Omental fat pad (tissue), 4 donors: Measurements from ENCODE around the gene ZNF77. TPM values are rescaled to one million over a fixed set of nuclear protein-coding genes. Genes with fewer than 3 reads are reported as not detected.
"Not testable (repeated sequence)": the region's sequence is repeated elsewhere in the genome, so short reads cannot be mapped to it uniquely, and the experiment has no call there.

ENCODE experiments used
- ATAC-seq: fragments of 150-250 bp; one replicate; pipeline ENCODE4 v1.9.1; 2016; ENCODE audit warnings: mild to moderate bottlenecking, moderate library complexity; ENCODE audit not compliant: low FRiP score
- DNase-seq: peaks from one replicate; pipeline ENCODE4 v3.0.0-alpha.2; 2019; ENCODE audit warnings: low spot score
- total RNA-seq, 4 donors: library from RNA; depleted of rRNA; stranded (reverse); fragments of >200 nt; gene quantifications; one replicate each; pipeline ENCODE4 v1.1.0, GENCODE V29; 2016
- TF ChIP-seq, protein P1 (sequence below), 3 donors: fragments of 450-650 bp; IDR thresholded peaks; one replicate each; pipeline ENCODE4 v1.5.1; 2016 to 2017; ENCODE audit warnings: antibody characterized with exemption in 3 of 3, mild to moderate bottlenecking in 3 of 3, moderate library complexity in 2 of 3

Gene ZNF77
- total RNA-seq, 4 donors from 2014 or later: 3.2 to 8.7 (median 3.8) TPM

DNA sequence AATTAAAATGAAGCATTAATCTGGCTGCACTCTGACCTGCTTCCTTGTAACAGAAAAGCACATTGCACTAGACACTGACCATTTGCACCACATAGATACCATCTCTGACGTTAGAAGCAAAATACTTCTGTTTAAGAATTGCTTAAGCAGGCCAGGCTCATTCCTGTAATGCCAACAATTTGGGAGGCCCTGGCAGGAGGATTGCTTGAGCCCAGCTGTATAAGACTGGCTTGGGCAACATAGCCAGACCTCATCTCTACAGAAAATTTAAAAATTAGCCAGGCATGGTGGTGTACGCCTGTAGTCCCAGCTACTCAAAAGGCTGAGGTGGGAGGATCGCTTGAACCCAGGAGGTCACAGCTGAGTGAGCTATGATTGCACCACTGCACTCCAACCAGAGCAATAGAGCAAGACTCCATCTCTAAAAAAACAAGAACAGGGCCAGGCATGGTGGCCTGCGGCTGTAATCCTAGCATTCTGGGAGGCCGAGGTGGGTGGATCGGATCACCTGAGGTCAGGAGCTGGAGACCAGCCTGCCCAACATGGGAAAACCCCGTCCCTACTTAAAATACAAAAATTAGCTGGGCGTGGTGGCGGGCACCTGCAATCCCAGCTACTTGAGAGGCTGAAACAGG lies 25.5 kb upstream of the ZNF77 start:
- no peak for DNase-seq
- peak; percentile 47 for ATAC-seq
- TF ChIP-seq, protein P1, sequence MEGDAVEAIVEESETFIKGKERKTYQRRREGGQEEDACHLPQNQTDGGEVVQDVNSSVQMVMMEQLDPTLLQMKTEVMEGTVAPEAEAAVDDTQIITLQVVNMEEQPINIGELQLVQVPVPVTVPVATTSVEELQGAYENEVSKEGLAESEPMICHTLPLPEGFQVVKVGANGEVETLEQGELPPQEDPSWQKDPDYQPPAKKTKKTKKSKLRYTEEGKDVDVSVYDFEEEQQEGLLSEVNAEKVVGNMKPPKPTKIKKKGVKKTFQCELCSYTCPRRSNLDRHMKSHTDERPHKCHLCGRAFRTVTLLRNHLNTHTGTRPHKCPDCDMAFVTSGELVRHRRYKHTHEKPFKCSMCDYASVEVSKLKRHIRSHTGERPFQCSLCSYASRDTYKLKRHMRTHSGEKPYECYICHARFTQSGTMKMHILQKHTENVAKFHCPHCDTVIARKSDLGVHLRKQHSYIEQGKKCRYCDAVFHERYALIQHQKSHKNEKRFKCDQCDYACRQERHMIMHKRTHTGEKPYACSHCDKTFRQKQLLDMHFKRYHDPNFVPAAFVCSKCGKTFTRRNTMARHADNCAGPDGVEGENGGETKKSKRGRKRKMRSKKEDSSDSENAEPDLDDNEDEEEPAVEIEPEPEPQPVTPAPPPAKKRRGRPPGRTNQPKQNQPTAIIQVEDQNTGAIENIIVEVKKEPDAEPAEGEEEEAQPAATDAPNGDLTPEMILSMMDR (IDR thresholded peaks at IDR 0.05): no peak

DNA sequence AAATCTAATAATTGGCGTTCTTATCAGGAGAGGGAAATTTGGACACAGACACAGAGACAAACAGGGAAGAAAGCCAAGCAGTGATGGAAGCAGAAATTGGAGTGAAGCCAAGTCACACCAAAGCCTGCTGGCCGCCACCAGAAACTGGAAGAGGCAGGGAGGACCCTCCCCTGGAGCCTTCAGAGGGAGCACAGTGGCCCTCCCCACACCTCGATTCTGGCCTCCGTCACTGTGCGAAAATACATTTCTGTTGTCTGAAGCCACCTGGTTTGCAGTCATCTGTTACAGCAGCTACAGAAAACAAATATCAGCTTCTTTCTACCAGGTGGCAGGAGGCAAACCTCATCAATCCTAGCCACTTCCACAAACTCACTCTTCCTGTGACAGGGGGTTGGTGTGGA lies 24.3 kb upstream of the ZNF77 start:
- TF ChIP-seq, protein P1 (IDR thresholded peaks at IDR 0.05): no peak
- DNase-seq (no peak), ATAC-seq (no peak)

DNA sequence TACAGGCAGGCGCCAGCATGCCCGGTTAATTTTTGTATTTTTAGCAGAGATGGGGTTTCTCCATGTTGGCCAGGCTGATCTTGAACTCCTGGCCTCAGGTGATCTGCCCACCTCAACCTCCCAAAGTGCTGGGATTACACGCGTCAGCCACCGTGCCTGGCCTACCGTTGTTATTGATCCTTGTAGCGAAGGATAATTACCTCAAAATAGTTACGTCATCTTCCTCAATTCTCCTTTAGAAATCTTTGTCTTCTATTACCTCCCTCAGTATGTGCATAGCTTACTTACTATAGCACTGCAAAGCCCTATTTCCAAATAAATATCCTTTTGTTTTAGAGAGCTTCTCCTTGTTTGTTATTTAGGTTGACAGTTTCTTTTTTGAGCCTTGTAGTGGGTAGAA lies 23.2 kb upstream of the ZNF77 start:
- DNase-seq: no peak
- TF ChIP-seq, protein P1 (IDR thresholded peaks at IDR 0.05): no peak
- ATAC-seq: no peak

DNA sequence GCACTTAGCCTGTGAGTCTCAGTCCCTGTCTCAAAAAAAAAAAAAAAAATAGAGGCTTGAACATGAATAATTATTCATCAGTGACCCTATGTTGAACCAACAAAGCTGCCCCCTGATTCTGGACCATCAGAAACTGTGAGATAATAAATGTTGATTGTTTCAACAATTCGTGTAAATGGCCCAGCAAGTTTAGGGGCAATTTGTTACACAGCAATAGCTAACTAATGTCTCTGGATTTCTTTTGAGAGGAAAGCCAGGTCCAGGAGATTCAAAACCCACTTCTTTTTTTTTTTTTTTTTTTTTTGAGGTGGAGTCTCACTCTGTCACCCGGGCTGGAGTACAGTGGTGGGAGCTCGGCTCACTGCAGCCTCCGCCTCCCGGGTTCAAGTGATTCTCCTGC lies 20.1 kb upstream of the ZNF77 start:
- TF ChIP-seq, protein P1 (IDR thresholded peaks at IDR 0.05): no peak
- DNase-seq (no peak), ATAC-seq (no peak)

DNA sequence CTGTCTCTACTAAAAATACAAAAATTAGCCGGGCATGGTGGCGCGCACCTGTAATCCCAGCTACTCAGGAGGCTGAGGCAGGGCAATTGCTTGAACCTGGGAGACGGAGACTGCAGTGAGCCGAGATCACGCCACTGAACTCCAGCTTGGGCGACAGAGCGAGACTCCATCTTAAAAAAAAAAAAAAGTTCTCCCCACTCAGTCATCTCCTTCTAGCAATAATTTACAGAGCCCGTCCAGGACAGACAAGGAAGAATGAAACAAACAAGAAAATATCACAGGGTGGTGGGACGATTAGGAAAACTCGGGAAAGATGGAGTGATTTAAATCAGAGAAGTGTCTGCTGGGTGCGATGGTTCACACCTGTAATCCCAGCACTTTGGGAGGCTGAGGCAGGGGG lies 18.9 kb upstream of the ZNF77 start:
- not testable (repeated sequence) for ATAC-seq, DNase-seq

DNA sequence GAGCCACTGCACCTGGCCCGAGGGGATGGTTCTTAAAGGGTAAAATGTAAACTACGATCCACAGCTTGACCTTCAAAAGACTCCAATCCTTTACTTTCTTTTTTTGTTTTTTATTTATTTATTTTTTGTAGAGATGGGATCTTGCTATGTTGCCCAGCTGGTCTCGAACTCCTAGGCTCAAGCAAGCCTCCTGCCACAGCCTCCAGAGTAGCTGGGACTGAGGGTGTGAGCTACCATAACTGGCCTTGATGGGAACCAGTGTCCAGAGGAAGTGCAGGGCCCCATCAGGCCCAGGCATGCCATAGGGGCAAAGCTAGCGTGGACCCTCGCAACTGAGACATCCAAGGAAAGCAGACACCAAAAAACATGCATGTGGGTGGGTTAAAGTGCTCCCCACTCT lies 18.4 kb upstream of the ZNF77 start:
- ATAC-seq: no peak
- DNase-seq: no peak
- TF ChIP-seq, protein P1 (IDR thresholded peaks at IDR 0.05): no peak

DNA sequence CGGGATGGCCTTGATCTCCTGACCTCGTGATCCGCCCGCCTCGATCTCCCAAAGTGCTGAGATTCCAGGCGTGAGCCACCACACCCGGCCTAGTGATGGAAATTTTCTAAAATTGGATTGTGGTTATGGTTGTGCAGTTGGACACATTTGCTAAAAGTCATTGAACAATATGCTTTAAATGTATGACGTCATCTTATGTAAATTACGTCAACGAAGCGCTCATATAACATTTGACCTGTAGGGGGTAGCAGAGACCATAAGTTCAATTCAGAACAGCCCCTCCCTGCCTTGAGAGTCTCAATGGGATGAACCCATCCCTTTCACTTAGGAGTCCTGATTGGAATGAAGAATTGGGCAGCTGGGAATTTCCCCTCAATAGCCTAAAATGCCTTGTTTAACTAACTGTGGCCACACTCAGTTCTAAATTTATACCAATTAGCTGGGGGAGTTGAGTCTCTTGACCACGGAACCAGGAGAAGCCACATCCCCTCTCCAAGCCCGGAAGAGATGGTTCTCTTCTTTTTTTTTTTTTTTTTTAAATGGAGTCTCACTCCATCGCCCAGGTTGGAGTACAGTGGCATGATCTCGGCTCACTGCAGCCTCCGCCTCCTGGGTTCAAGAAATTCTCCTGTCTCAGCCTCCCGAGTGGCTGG lies 17.4 kb upstream of the ZNF77 start:
- peak; percentile 54 for ATAC-seq
- TF ChIP-seq, protein P1 (IDR thresholded peaks at IDR 0.05): peak in 2 of 3 donors; percentile 94
- DNase-seq: no peak
